GM23248 (cell line): Measurements from ENCODE around the gene CXCR2.

Source experiments
- EZH2 ChIP-seq: fragments of 200-600 bp; sonication (generic); IDR thresholded peaks from 2 replicates; pipeline ENCODE4 v1.6.1; 2018; ENCODE audit warnings: antibody characterized with exemption, mild to moderate bottlenecking; ENCODE audit not compliant: insufficient read depth, poor library complexity, severe bottlenecking
- EZH2phosphoT487 ChIP-seq: fragments of 200-600 bp; sonication (generic); IDR thresholded peaks from 2 replicates; pipeline ENCODE4 v1.6.1; 2018; ENCODE audit warnings: antibody characterized with exemption, moderate library complexity, mild to moderate bottlenecking, low read depth; ENCODE audit not compliant: insufficient read depth

- no peak for TF ChIP-seq EZH2
- TF ChIP-seq EZH2phosphoT487: no peak
These were observed 20.2 kb downstream of the CXCR2 start for GRCh38 chr2:218146056-218146455.
